GM23248 (cell line): ENCODE data around the gene DKKL1. TPM values are rescaled to one million over a fixed set of nuclear protein-coding genes. Genes with fewer than 3 reads are reported as not detected.

Source experiments
- DNase-seq: peaks from one replicate; pipeline ENCODE4 v3.0.0-alpha.2; 2015
- H2AFZ ChIP-seq: fragments of 200-600 bp; sonication (generic); 2 replicates; pipeline ENCODE4 v1.6.1; 2016; ENCODE audit warnings: antibody characterized with exemption
- H3F3A ChIP-seq: fragments of 200-600 bp; sonication (generic); 2 replicates; pipeline ENCODE4 v1.6.1; 2016; ENCODE audit warnings: mild to moderate bottlenecking, antibody characterized with exemption, mixed run types; ENCODE audit not compliant: insufficient read depth
- H3K27ac ChIP-seq: fragments of 200-600 bp; sonication (generic); 2 replicates; pipeline ENCODE4 v1.5.1; 2016; ENCODE audit warnings: mild to moderate bottlenecking
- H3K27me3 ChIP-seq: fragments of 200-600 bp; sonication (generic); replicated peaks from 2 replicates; pipeline ENCODE4 v1.6.1; 2016; ENCODE audit warnings: mild to moderate bottlenecking; ENCODE audit not compliant: insufficient read depth
- H3K36me3 ChIP-seq: fragments of 200-600 bp; sonication (generic); 2 replicates; pipeline ENCODE4 v1.6.1; 2016; ENCODE audit warnings: low read depth, mild to moderate bottlenecking
- H3K4me1 ChIP-seq: fragments of 200-600 bp; sonication (generic); 2 replicates; pipeline ENCODE4 v1.6.1; 2016; ENCODE audit warnings: mild to moderate bottlenecking; ENCODE audit not compliant: insufficient read depth
- H3K4me2 ChIP-seq: fragments of 200-600 bp; sonication (generic); one replicate; pipeline ENCODE4 v1.6.1; 2016; ENCODE audit warnings: mild to moderate bottlenecking; ENCODE audit not compliant: unreplicated experiment
- H3K4me3 ChIP-seq: fragments of 200-600 bp; sonication (generic); 2 replicates; pipeline ENCODE4 v1.5.1; 2016; ENCODE audit warnings: mild to moderate bottlenecking
- H3K79me2 ChIP-seq: fragments of 200-600 bp; sonication (generic); 2 replicates; pipeline ENCODE4 v1.6.1; 2016; ENCODE audit warnings: mild to moderate bottlenecking; ENCODE audit not compliant: insufficient read depth
- H3K9ac ChIP-seq: fragments of 200-600 bp; sonication (generic); 2 replicates; pipeline ENCODE4 v1.6.1; 2016; ENCODE audit warnings: mild to moderate bottlenecking
- H3K9me2 ChIP-seq: fragments of 200-600 bp; sonication (generic); 2 replicates; pipeline ENCODE4 v1.6.1; 2016; ENCODE audit warnings: mixed run types, mild to moderate bottlenecking, moderate library complexity; ENCODE audit not compliant: insufficient read depth
- H3K9me3 ChIP-seq: fragments of 200-600 bp; sonication (generic); one replicate; pipeline ENCODE4 v1.6.1; 2017; ENCODE audit warnings: low read depth
- H4K20me1 ChIP-seq: fragments of 200-600 bp; sonication (generic); 2 replicates; pipeline ENCODE4 v1.6.0; 2016; ENCODE audit not compliant: insufficient read depth
- EZH2 ChIP-seq: fragments of 200-600 bp; sonication (generic); IDR thresholded peaks from 2 replicates; pipeline ENCODE4 v1.6.1; 2018; ENCODE audit warnings: antibody characterized with exemption, mild to moderate bottlenecking; ENCODE audit not compliant: insufficient read depth, poor library complexity, severe bottlenecking
- EZH2phosphoT487 ChIP-seq: fragments of 200-600 bp; sonication (generic); IDR thresholded peaks from 2 replicates; pipeline ENCODE4 v1.6.1; 2018; ENCODE audit warnings: antibody characterized with exemption, moderate library complexity, mild to moderate bottlenecking, low read depth; ENCODE audit not compliant: insufficient read depth
- WGBS, 2 experiments: methylation state at CpG; one replicate each; pipeline ENCODE4 v1.1.6; 2015 to 2017; ENCODE audit warnings: low lambda C conversion rate in 2 of 2, low coverage in 1 of 2; ENCODE audit errors: missing lambda C conversion rate in 2 of 2; 5-methylcytosine and 5-hydroxymethylcytosine counted together
- in situ Hi-C: fragments of 300-500 bp; cut with MboI; formaldehyde crosslinking; loops from 2 replicates; pipeline ENCODE4 v1.15.0; 2020
- polyA plus RNA-seq: library from polyadenylated mRNA; unstranded; fragments of >200 nt; fragmentation: Nextera tagmentation; extraction: Ambion mirVana; gene quantifications from 2 replicates; pipeline ENCODE4 v1.2.1, GENCODE V29; 2016
- total RNA-seq: library from RNA; depleted of rRNA; stranded (reverse); fragments of >200 nt; shearing (Covaris generic); gene quantifications from 2 replicates; pipeline ENCODE4 v1.2.3, GENCODE V29; 2014

DKKL1 gene
- total and polyA plus RNA-seq, 2 experiments from 2014 or later: not detected

DNA sequence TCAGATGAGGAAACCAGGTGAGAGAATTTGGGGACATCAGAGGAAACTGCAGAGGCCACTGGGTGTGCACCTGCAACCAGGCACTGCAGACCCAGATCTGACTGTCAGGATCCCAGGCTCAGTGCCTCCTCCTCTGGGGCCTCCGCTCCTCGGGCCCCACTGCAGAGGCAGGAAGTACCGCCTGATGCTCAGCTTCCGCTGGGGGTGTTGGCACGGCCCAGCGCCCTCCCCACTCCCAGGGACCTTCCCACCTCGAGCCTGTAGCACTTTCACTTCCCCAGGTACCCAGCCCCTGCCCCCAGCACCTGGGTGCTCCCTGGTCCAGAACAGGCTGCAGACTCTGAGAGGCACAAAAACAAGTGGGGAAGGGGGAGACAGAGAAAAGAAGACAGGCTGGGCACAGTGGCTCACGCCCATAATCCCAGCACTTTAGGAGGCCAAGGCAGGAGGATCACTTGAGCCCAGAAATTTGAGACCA is 29.8 kb upstream of the DKKL1 start:
- Histone ChIP-seq H2AFZ (no peak overlapping the region), H3K27ac (no peak overlapping the region), H3K9ac (no peak overlapping the region), H3K79me2 (no peaks in the 10 kb centered on the region), H3K9me2 (no peaks in the 10 kb centered on the region), H3K4me3 (no peak overlapping the region), H3F3A (no peaks in the 10 kb centered on the region), H3K4me2 (no peak overlapping the region), H3K27me3 (no peaks in the 10 kb centered on the region), H3K36me3 (no peaks in the 10 kb centered on the region), H3K4me1 (no peaks in the 10 kb centered on the region), H3K9me3 (no peaks in the 10 kb centered on the region), H4K20me1 (no peaks in the 10 kb centered on the region)
- TF ChIP-seq EZH2 (no peak), EZH2phosphoT487 (no peak)
- DNase-seq: no peak
- 42 to 44% methylated on average over 8 of the region's 8 CpGs for WGBS, 2 experiments
- in situ Hi-C loops: no loop called here

DNA sequence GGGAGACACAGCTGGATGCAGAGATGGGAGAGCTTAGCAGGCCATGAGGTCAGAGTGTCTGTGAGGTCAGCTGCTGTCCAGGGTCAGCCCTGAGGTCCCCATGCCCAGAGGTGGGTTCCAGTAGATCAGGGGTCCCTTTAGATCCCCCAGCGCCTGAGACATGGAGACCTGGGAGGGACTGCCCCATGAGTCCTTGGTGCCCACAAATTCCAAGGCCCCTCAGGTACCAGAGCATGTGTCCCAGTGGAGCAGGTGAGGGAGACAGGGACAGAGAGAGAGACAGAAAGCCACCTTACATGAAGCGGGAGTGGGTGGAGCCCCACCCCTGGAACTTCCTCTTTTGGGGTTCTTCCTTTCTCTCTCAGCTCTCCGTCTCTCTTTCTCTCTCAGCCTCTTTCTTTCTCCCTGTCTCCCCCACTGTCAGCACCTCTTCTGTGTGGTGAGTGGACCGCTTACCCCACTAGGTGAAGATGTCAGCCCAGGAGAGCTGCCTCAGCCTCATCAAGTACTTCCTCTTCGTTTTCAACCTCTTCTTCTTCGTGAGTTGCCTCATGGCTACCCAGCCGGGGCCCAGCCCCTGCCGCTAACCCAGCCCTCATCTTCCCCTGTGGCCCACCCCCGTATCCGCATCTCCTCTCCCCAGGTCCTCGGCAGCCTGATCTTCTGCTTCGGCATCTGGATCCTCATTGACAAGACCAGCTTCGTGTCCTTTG is 28.4 kb upstream of the DKKL1 start, which contains the start of gene CD37:
Gene CD37, plus strand, starts transcription at position 336 of the 713 bp plus-strand sequence. Its CDS starts 135 bp downstream, at position 471.
- no peaks in the 10 kb centered on the region for H3K27me3 ChIP-seq
- no peaks in the 10 kb centered on the region for H3K36me3 ChIP-seq
- no peak within 1 kb of the TSS for H2AFZ ChIP-seq
- DNase-seq: no peak
- no peak within 1 kb of the TSS for H3K4me3 ChIP-seq
- WGBS, 2 experiments: 69 to 70% methylated on average over 10 to 13 of the region's 13 CpGs
- H3K4me1 ChIP-seq: no peaks in the 10 kb centered on the region
- TF ChIP-seq EZH2 (no peak), EZH2phosphoT487 (no peak)
- H3F3A ChIP-seq: no peaks in the 10 kb centered on the region
- H3K9me2 ChIP-seq: no peaks in the 10 kb centered on the region
- H3K9ac ChIP-seq: no peak within 1 kb of the TSS
- no peaks in the 10 kb centered on the region for H4K20me1 ChIP-seq
- in situ Hi-C loops: no loop called here
- H3K4me2 ChIP-seq: no peak within 1 kb of the TSS
- no peak within 1 kb of the TSS for H3K27ac ChIP-seq
- no peaks in the 10 kb centered on the region for H3K9me3 ChIP-seq
- H3K79me2 ChIP-seq: no peaks in the 10 kb centered on the region

DNA sequence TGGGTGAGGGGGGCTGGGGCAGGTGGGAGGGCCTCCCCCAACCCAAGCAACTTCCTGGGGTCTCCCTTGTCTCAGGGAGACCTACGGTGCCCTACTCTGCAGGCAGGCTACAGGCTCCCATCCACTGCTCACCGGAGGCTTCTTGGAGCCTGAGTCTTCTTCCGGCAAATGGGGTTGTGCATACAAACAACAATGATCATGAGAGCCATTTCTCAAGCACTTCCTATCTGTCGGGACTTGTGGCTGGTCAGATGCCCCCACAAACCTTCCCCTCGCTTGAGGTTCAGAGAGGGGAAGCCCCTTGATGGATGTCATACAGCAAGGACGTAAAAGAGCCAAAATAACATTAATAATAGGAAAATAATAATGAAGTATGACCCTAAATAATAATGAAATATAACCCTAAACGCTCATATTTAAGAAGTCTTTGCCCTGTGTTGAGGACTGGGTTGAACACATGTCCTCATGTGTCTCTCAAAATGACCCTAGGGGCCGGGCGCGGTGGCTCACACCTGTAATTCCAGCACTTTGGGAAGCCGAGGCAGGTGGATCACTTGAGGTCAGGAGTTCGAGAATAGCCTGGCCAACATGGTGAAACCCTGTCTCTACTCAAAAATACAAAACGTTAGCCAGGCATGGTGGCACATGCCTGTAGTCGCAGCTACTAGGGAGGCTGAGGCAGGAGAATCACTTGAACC is 27.7 kb upstream of the DKKL1 start:
- Histone ChIP-seq H3K79me2 (no peaks in the 10 kb centered on the region), H3K4me2 (no peak overlapping the region), H3F3A (no peaks in the 10 kb centered on the region), H3K4me1 (no peaks in the 10 kb centered on the region), H2AFZ (no peak overlapping the region), H3K27ac (no peak overlapping the region), H3K36me3 (no peaks in the 10 kb centered on the region), H3K9me2 (no peaks in the 10 kb centered on the region), H3K9me3 (no peaks in the 10 kb centered on the region), H3K4me3 (no peak overlapping the region), H3K27me3 (no peaks in the 10 kb centered on the region), H3K9ac (no peak overlapping the region), H4K20me1 (no peaks in the 10 kb centered on the region)
- 73 to 74% methylated on average over 14 of the region's 14 CpGs for WGBS, 2 experiments
- TF ChIP-seq EZH2phosphoT487 (no peak), EZH2 (no peak)
- DNase-seq: no peak
- in situ Hi-C loops: no loop called here

DNA sequence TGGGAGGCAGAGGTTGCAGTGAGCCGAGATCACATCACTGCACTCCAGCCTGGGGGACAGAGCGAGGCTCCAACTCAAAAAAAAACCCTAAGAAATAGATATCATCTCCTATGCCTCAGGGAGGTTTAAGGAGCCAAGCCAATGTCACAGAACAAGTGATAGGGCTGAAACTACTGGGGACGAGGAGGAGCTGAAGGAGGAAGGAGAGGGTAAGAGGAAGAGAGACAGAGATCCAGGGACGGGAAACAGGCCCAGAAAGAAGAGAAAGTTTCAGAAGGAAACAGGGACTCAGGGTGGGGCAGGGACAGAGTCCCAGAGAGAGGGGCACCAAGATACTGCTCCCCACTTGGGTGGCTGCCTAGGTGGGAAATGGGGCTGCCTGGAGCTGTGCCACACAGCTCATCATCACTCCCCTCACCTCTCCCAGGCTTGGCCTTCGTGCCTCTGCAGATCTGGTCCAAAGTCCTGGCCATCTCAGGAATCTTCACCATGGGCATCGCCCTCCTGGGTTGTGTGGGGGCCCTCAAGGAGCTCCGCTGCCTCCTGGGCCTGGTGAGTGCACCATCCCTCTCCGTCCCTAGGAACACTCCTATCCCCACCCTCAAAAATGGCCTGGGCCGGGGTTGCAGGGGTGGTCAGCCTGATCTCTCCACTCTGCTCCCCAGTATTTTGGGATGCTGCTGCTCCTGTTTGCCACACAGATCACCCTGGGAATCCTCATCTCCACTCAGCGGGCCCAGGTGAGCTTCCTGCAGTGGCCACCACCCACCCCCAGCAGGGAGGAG is 27.0 kb upstream of the DKKL1 start:
- Histone ChIP-seq H3K27me3 (no peaks in the 10 kb centered on the region), H2AFZ (no peak overlapping the region), H3K36me3 (no peaks in the 10 kb centered on the region), H3K4me1 (no peaks in the 10 kb centered on the region), H3K9me2 (no peaks in the 10 kb centered on the region), H3F3A (no peaks in the 10 kb centered on the region), H3K9ac (no peak overlapping the region), H3K27ac (no peak overlapping the region), H4K20me1 (no peaks in the 10 kb centered on the region), H3K4me2 (no peak overlapping the region), H3K9me3 (no peaks in the 10 kb centered on the region), H3K4me3 (no peak overlapping the region), H3K79me2 (no peaks in the 10 kb centered on the region)
- WGBS, 2 experiments: 88 to 89% methylated on average over 8 to 10 of the region's 10 CpGs
- DNase-seq: no peak
- TF ChIP-seq EZH2: no peak
- no peak for TF ChIP-seq EZH2phosphoT487
- in situ Hi-C loops: no loop called here
